ENCODE measurements around the gene IQCN. TPM values are rescaled to one million over a fixed set of nuclear protein-coding genes. Genes with fewer than 3 reads are reported as not detected.

IQCN gene
- total and polyA plus RNA-seq, 2 experiments from 2014 or later: 0.35 TPM; not detected in 1

- no peak for TF ChIP-seq ZNF331 (CRISPR knock-in tag; IDR thresholded peaks at IDR 0.05; ENCODE audit: low read depth)
- TF ChIP-seq ZNF114 (CRISPR knock-in tag; IDR thresholded peaks at IDR 0.05): no peak
- TF ChIP-seq REST (IDR thresholded peaks at IDR 0.05; ENCODE audit: unreplicated experiment): no peak
- no peak for TF ChIP-seq ETS1 (IDR thresholded peaks at IDR 0.05)
- no peak for TF ChIP-seq JUNB (IDR thresholded peaks at IDR 0.05; ENCODE audit: unreplicated experiment)
- no peak for TF ChIP-seq CTCF (conservative IDR thresholded peaks at IDR 0.05; ENCODE audit: low read depth in 2 of 2)
Measured at GRCh38 chr19:18225702-18226468, 48.4 kb downstream of the IQCN start, which contains the start of gene PDE4C (continued).

GRCh38 chr19:18225355-18225701, 48.9 kb downstream of the IQCN start:
- H4K20me1 ChIP-seq (replicated peaks; ENCODE audit: insufficient read depth): no peaks in the 10 kb centered on the region
- peak overlapping the region; percentile 73 for H2AFZ ChIP-seq
- H3K4me3 ChIP-seq: peak overlapping the region; percentile 61
- H3K4me1 ChIP-seq (ENCODE audit: insufficient read depth): peaks cover 11% of the 10 kb centered on the region; the same call in 1 of the 2 replicates
- Mint-ChIP-seq H3K27me3 (ENCODE audit: insufficient read depth, low read depth, poor library complexity) (peaks cover 39% of the 10 kb centered on the region), H3K27ac (no peak overlapping the region), H3K36me3 (ENCODE audit: low read depth) (no peaks in the 10 kb centered on the region), H3K4me3 (peak overlapping the region; percentile 92), H3K4me1 (peaks cover 30% of the 10 kb centered on the region), H3K9me3 (peaks cover 3% of the 10 kb centered on the region; the same call in 2 of the 3 replicates)
- TF ChIP-seq ZNF114 (CRISPR knock-in tag; IDR thresholded peaks at IDR 0.05): no peak
- peak; percentile 24 for TF ChIP-seq EZH2 (IDR thresholded peaks at IDR 0.05; ENCODE audit: low read depth, unreplicated experiment)
- TF ChIP-seq EZH2phosphoT487 (IDR thresholded peaks at IDR 0.05; ENCODE audit: unreplicated experiment): no peak
- no peak for TF ChIP-seq JUNB (IDR thresholded peaks at IDR 0.05; ENCODE audit: unreplicated experiment)
- TF ChIP-seq NANOG (IDR thresholded peaks at IDR 0.05; ENCODE audit: borderline replicate concordance): no peak
- TF ChIP-seq ZNF462 (CRISPR knock-in tag; IDR thresholded peaks at IDR 0.05): no peak
- H3K79me2 ChIP-seq (replicated peaks; ENCODE audit: insufficient read depth): no peaks in the 10 kb centered on the region
- no peak overlapping the region for H3K27ac ChIP-seq (ENCODE audit: low read depth)
- H3K9me2 ChIP-seq (ENCODE audit: insufficient read depth): no peaks in the 10 kb centered on the region
- H3K36me3 ChIP-seq (ENCODE audit: insufficient read depth): no peaks in the 10 kb centered on the region
- peaks cover 36% of the 10 kb centered on the region for H3F3A ChIP-seq (replicated peaks; ENCODE audit: low read depth)
- H3K27me3 ChIP-seq (ENCODE audit: insufficient read depth): peaks cover 27% of the 10 kb centered on the region
- no peak for DNase-seq (ENCODE audit: low spot score)
- ATAC-seq: no peak
- peak overlapping the region; percentile 81 for H3K4me2 ChIP-seq
